Left lobe of liver (tissue), 2 donors: ENCODE measurements around the gene RARB. TPM values are rescaled to one million over a fixed set of nuclear protein-coding genes. Genes with fewer than 3 reads are reported as not detected.

Experiments used
- ATAC-seq: fragments of 200-7000 bp; cut with Tn5 transposase; one replicate; pipeline ENCODE4 v1.9.1; 2020; ENCODE audit warnings: mild to moderate bottlenecking, moderate library complexity
- DNase-seq: peaks from one replicate; pipeline ENCODE4 v3.0.0-alpha.2; 2020; ENCODE audit warnings: low spot score
- total RNA-seq: library from RNA; stranded (reverse); gene quantifications from one replicate; pipeline ENCODE4 v1.2.1, GENCODE V29; 2021
- donor health status: DM: no; HTN: no; CAD: no; lungs with moderate emphysema.
- donor health status: DM: no; HTN: yes; CAD: no.

RARB gene
- total RNA-seq, 1 donor from 2014 or later: 2.2 TPM

- ATAC-seq: no peak
- no peak for DNase-seq
Observed at GRCh38 chr3:25469558-25469957, 41.5 kb downstream of the RARB start.

GRCh38 chr3:25471081-25471768 is 43.2 kb downstream of the RARB start:
- ATAC-seq (no peak), DNase-seq (no peak)

GRCh38 chr3:25472153-25472552 is 44.1 kb downstream of the RARB start:
- DNase-seq: no peak
- no peak for ATAC-seq

DNA sequence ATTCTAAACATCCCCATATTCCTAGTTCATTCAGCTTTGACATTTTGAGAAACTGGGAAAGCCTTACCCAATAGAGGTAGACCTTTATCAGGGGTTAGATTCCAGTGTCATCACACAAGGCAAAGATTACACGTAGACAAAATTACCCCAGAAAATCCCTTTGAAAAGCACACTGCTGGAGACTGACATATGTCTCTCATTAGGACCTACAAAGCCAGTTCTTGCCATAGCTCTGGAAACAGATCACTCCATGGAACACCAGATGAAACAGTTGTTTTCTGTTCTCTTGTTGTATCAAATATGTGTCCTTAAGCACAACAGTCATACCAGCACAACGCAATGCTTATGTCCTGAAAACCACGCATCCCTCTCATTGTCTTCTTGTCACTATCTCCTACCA is 44.7 kb downstream of the RARB start:
- ATAC-seq: no peak
- DNase-seq: no peak

DNA sequence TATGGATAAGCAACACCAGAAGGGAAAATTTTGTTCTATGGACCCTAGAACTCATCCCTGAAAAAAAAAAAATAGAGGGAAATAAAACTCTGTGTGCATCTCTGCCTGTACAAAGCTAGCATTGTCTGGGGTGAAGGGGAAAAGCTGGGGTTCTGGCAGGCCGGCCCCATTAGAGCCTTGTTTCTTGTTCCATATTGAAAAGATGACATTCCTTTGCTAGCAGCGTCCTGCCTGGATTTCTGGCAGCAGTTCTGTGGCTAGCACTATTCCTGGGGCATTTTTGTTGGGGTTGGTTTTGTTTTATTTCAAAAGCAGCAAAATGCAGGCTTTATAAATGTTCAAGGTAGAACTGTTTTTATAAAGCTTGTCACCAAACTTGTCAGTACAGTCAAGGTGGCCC is 45.2 kb downstream of the RARB start:
- DNase-seq: no peak
- ATAC-seq: no peak

GRCh38 chr3:25474052-25474451 is 46.0 kb downstream of the RARB start:
- ATAC-seq (no peak), DNase-seq (no peak)

DNA sequence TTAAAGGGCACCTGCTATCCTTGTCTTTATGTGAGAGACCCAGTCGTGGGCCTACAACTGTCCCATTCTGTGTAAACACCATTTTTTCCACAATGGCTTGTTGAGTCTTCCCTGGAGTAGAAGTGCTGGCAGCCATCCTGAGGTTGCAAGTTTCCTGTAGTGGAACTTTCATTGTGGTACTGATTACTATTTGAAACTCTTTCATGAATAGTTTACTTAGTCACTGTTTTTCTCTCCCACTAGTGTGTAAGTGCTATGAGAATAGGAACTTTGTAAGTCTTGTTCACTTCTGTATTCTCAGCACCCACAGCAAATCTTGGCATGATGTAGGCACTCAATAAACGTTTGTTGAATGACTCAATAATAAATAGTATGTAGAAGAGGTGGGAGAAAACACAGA is 48.6 kb downstream of the RARB start:
- no peak for DNase-seq
- ATAC-seq: no peak

DNA sequence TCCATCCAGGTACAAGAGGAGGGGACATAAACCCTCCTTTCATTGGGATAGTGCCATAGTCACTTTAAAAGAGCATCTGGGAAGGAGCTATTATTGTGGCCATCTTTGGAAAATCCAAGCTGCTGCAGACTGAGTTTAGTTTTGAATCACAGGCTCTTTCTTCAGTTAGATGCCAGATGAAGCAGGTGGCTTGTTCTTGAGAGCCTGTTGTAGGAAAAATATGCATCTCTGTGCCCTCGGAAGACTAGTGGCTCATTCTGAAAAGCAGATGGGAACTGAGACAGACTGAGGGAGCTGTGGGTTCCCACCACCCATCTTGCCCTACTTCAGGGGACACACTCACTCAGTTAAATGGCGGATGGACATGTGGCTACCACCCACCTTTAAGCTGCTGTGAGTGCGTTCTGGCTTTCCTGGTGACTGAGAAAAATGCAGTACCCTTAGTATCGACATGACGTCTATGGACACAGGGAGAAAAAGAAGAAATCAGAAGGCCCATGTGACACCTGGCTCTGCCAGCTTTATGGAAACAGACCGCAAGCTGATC is 50.2 kb downstream of the RARB start:
- no peak for ATAC-seq
- DNase-seq: no peak

DNA sequence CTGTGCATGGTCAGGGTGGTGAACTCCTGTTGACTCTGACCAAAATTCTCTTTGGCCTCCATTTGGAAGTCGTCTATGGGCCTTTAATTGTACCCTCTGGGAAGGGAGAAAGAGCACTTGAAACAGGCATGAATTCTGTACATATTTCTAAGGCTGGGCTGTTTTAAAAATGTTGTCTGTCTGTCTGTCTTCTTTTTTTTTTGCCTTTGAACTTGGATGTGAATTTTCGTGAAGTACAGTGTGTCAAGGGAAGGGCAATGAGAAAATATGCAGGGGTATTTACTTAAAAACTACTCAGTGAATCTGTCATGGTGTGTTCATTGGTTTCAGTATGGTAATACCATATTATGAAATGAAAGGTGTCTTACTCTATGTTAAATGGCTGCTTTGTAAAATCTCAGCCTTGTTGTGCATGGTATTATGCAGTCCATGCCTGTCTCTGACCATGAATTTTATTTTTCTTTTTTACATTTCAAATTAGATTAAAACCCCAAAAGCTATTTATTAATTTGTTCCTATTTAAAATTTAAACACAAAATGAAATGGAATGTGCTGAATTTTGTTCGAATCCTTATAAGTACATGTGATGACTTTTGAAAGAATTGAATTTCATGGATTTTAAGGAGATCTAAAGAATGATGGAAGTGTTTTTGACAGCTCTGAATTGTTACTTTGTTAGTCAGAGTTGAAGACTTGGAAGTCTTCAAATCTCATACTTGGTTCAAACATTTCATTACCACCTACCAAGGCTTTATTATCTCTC is 51.1 kb downstream of the RARB start:
- ATAC-seq: no peak
- DNase-seq: no peak

- no peak for DNase-seq
- ATAC-seq: no peak
Observed at GRCh38 chr3:25479727-25480010, 51.6 kb downstream of the RARB start.

DNA sequence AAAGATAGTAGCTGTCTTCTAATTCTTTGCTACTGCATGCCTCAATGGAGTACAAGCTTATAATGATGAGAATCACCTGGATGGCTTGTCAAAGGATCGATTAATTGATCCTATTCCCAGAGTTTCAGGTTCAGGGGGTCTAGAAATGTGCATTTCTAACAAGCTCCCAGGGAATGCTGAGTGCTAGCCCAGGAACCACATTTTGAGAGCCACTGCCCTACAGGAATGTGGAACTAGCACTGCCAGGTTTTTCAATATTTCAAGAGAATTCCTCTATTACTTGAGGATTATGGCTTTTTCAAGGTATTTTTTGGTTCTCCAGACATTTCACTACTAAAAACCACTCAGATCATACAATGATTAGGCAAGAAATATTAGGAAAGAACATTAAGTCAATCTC is 52.7 kb downstream of the RARB start:
- DNase-seq (no peak), ATAC-seq (no peak)

DNA sequence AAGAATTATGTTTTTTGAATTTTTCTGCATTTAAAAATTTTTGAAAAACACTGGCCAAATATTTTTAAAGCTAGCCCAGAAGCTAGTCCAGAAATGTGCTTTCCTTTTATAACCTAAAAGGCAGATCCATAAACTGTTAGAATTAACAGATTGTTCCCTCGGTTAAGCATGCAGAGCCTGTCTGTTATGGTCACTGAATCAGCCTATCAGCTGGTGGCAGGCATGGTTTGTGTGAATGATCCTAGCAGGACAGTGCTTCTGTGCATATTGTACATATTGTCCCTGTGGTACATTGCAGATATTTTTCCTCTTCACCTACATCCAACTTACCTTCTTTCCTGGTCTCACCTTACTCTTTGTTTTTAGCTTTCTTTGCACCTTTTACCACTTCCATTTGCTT is 53.3 kb downstream of the RARB start:
- DNase-seq (no peak), ATAC-seq (peak; percentile 64)

- ATAC-seq (peak; percentile 51), DNase-seq (no peak)
Observed at GRCh38 chr3:25483456-25483855, 55.4 kb downstream of the RARB start.

- DNase-seq (no peak), ATAC-seq (no peak)
Observed at GRCh38 chr3:25485673-25486072, 57.6 kb downstream of the RARB start.

- DNase-seq: no peak
- no peak for ATAC-seq
Observed at GRCh38 chr3:25486932-25487331, 58.9 kb downstream of the RARB start.

- no peak for DNase-seq
- no peak for ATAC-seq
Observed at GRCh38 chr3:25489858-25490593, 62.0 kb downstream of the RARB start.

DNA sequence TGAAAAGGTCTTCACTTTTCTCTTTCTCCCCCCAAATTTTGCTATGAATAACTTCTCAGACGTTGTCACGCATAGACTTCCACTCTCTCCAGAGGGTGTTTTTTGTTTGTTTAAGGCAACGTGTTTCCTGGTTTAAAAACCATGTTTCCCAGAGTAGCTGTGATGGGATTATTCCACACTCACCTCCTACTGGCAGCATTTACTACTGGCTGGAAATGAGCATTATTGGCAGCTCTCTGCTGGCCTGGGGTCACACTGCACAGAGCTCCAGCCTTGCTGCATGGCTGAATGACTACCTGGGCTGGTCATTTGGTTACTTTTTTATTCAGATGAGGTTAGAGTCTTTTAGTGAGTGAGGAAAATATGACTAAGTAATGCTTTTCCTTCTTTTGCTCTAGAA is 65.2 kb downstream of the RARB start:
- ATAC-seq: no peak
- DNase-seq: no peak

DNA sequence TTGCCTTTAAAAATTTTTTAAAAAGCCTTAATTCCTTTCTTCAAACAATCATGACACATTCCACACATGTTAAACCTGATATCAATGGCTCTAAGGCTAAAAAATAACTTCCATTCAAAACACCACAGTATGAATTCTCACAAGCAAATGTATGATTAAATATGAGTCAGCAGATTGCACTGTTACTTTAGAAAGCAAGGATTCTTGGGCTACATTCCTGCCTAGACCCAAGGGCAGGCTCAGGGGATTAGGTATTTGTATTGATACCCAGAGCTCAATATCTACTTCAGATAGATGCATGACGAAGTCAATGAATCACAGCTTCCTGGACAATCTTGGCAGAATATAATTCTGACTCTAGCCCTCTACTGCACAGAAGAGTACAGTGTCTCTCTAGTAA is 65.7 kb downstream of the RARB start:
- DNase-seq: no peak
- no peak for ATAC-seq

GRCh38 chr3:25495304-25495703 is 67.2 kb downstream of the RARB start:
- DNase-seq (no peak), ATAC-seq (no peak)

DNA sequence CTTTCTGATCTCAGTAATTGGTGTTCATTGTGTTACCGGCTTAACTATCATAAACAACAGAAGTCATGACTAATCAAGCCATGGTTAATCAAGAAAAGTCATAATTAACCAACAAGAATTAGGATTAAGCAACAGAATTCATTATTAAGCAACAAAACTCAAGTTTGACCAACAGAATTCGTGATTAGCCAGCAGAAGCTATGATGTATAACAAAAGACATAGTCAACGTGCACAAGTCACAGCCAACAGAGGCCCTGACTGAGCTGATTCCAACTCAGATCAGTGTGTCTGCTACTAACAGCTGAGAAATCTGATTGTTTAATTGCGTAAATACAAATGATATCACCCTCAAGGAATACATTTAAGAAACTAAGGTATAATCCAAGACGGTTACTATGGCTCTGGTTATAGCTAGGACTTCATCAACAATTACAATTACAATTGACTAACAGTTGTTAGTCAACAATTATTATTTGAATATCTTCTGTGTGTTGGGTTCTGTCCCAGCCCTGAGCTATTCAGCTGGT is 67.7 kb downstream of the RARB start:
- no peak for ATAC-seq
- DNase-seq: no peak

DNA sequence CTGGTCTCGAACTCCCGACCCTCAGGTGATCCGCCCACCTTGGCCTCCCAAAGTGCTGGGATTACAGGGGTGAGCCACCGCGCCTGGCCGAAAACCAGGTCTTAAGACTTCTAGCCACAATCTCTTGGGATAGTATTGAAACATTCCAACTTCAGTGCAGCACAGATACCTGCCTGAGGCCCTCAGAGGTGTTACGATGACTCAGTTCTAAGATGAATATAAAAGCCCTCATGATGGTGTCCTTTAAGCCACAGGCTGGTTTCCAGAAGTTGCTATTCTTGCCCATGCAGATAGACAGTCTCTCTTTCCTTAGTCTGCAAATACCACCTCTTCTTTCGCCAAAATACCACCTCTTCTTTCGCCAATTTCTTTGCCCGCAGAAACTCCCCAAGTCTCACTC is 69.0 kb downstream of the RARB start:
- ATAC-seq: no peak
- DNase-seq: no peak

DNA sequence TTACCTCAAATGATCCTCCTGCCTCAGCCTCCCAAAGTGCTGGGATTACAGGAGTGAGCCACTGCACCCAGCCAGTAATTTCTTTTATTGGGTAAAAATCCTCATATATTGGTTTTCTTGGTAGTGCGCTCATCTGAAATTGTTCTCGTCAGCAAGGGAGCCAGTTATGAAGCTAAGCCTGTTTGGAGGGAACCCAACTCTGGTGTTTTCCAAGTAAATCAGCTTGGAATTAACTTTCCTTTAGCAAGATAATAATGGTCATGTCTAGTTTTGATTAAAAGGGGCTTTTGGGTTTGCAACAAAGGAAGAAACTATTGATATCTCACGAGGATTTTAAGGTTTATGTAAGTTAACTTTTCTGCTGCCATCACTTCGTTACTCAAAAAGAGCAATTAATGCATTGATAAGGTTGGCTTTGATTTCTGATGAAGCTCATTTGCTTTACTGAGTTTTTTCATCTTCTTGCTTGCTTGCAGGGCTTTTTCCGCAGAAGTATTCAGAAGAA is 72.7 kb downstream of the RARB start:
- ATAC-seq (no peak), DNase-seq (no peak)
